ENCODE results near the gene ZNF579.
"Not testable (repeated sequence)": the region's sequence is repeated elsewhere in the genome, so short reads cannot be mapped to it uniquely, and the experiment has no call there.

The ZNF579 gene

GRCh38 chr19:55578761-55579747, 1.6 kb downstream of the ZNF579 start:
- no peaks in the 10 kb centered on the region for H3K9me3 ChIP-seq (ENCODE audit: low read length)
- H3K4me3 ChIP-seq (ENCODE audit: low read depth in 1 of 2, low read length in 2 of 2) = peak overlapping the region in 1 of 2 donors; percentile 81
- H3K9ac ChIP-seq (ENCODE audit: low read length) = peak overlapping the region; percentile 61
- peaks cover 18% of the 10 kb centered on the region for H3K4me1 ChIP-seq (ENCODE audit: insufficient read depth, low read length)
- no peaks in the 10 kb centered on the region for H3K27me3 ChIP-seq (ENCODE audit: control insufficient read depth in 1 of 2, insufficient read depth in 2 of 2, low read length in 2 of 2)
- H3K36me3 ChIP-seq (ENCODE audit: insufficient read depth, low read length) = no peaks in the 10 kb centered on the region
- no peak overlapping the region for H3K27ac ChIP-seq (ENCODE audit: low read depth, low read length)

GRCh38 chr19:55578031-55578760, 2.5 kb downstream of the ZNF579 start:
- H3K9ac ChIP-seq (ENCODE audit: low read length) = no peak overlapping the region
- H3K27me3 ChIP-seq (ENCODE audit: control insufficient read depth in 1 of 2, insufficient read depth in 2 of 2, low read length in 2 of 2) = no peaks in the 10 kb centered on the region
- no peaks in the 10 kb centered on the region for H3K36me3 ChIP-seq (ENCODE audit: insufficient read depth, low read length)
- no peaks in the 10 kb centered on the region for H3K9me3 ChIP-seq (ENCODE audit: low read length)
- H3K4me3 ChIP-seq (ENCODE audit: low read depth in 1 of 2, low read length in 2 of 2) = no peak overlapping the region
- H3K4me1 ChIP-seq (ENCODE audit: insufficient read depth, low read length) = peaks cover 18% of the 10 kb centered on the region
- H3K27ac ChIP-seq (ENCODE audit: low read depth, low read length) = no peak overlapping the region

GRCh38 chr19:55576746-55577145, 3.9 kb downstream of the ZNF579 start:
- peaks cover 15% of the 10 kb centered on the region for H3K4me1 ChIP-seq (ENCODE audit: insufficient read depth, low read length)
- H3K27me3 ChIP-seq (ENCODE audit: control insufficient read depth in 1 of 2, insufficient read depth in 2 of 2, low read length in 2 of 2) = no peaks in the 10 kb centered on the region
- H3K36me3 ChIP-seq (ENCODE audit: insufficient read depth, low read length) = no peaks in the 10 kb centered on the region
- no peak overlapping the region for H3K9ac ChIP-seq (ENCODE audit: low read length)
- H3K4me3 ChIP-seq (ENCODE audit: low read depth in 1 of 2, low read length in 2 of 2) = no peak overlapping the region
- no peaks in the 10 kb centered on the region for H3K9me3 ChIP-seq (ENCODE audit: low read length)
- H3K27ac ChIP-seq (ENCODE audit: low read depth, low read length) = no peak overlapping the region

GRCh38 chr19:55573929-55574328, 6.7 kb downstream of the ZNF579 start:
- H3K36me3 ChIP-seq (ENCODE audit: insufficient read depth, low read length); H3K4me3 ChIP-seq (ENCODE audit: low read depth in 1 of 2, low read length in 2 of 2); H3K27ac ChIP-seq (ENCODE audit: low read depth, low read length); H3K4me1 ChIP-seq (ENCODE audit: insufficient read depth, low read length); H3K9ac ChIP-seq (ENCODE audit: low read length); H3K9me3 ChIP-seq (ENCODE audit: low read length); H3K27me3 ChIP-seq (ENCODE audit: control insufficient read depth in 1 of 2, insufficient read depth in 2 of 2, low read length in 2 of 2): not testable (repeated sequence)

- not testable (repeated sequence) for H3K27ac ChIP-seq (ENCODE audit: low read depth, low read length); H3K9me3 ChIP-seq (ENCODE audit: low read length); H3K36me3 ChIP-seq (ENCODE audit: insufficient read depth, low read length); H3K4me3 ChIP-seq (ENCODE audit: low read depth in 1 of 2, low read length in 2 of 2); H3K4me1 ChIP-seq (ENCODE audit: insufficient read depth, low read length); H3K9ac ChIP-seq (ENCODE audit: low read length); H3K27me3 ChIP-seq (ENCODE audit: control insufficient read depth in 1 of 2, insufficient read depth in 2 of 2, low read length in 2 of 2)
Observed at GRCh38 chr19:55569477-55569876, 11.2 kb downstream of the ZNF579 start.

GRCh38 chr19:55567708-55568328, 12.8 kb downstream of the ZNF579 start:
- H3K27ac ChIP-seq (ENCODE audit: low read depth, low read length) = no peak overlapping the region
- H3K27me3 ChIP-seq (ENCODE audit: control insufficient read depth in 1 of 2, insufficient read depth in 2 of 2, low read length in 2 of 2) = peaks cover 0 to 6% of the 10 kb centered on the region in 2 donors
- H3K9ac ChIP-seq (ENCODE audit: low read length) = no peak overlapping the region
- no peaks in the 10 kb centered on the region for H3K9me3 ChIP-seq (ENCODE audit: low read length)
- no peaks in the 10 kb centered on the region for H3K36me3 ChIP-seq (ENCODE audit: insufficient read depth, low read length)
- no peaks in the 10 kb centered on the region for H3K4me1 ChIP-seq (ENCODE audit: insufficient read depth, low read length)
- H3K4me3 ChIP-seq (ENCODE audit: low read depth in 1 of 2, low read length in 2 of 2) = no peak overlapping the region

GRCh38 chr19:55566823-55567222, 13.8 kb downstream of the ZNF579 start:
- Histone ChIP-seq H3K27me3 (ENCODE audit: control insufficient read depth in 1 of 2, insufficient read depth in 2 of 2, low read length in 2 of 2) (peaks cover 0 to 6% of the 10 kb centered on the region in 2 donors), H3K9me3 (ENCODE audit: low read length) (no peaks in the 10 kb centered on the region), H3K4me3 (ENCODE audit: low read depth in 1 of 2, low read length in 2 of 2) (no peak overlapping the region), H3K9ac (ENCODE audit: low read length) (no peak overlapping the region), H3K27ac (ENCODE audit: low read depth, low read length) (no peak overlapping the region), H3K4me1 (ENCODE audit: insufficient read depth, low read length) (no peaks in the 10 kb centered on the region), H3K36me3 (ENCODE audit: insufficient read depth, low read length) (no peaks in the 10 kb centered on the region)

- H3K27ac ChIP-seq (ENCODE audit: low read depth, low read length) = no peak overlapping the region
- H3K4me1 ChIP-seq (ENCODE audit: insufficient read depth, low read length) = no peaks in the 10 kb centered on the region
- no peaks in the 10 kb centered on the region for H3K9me3 ChIP-seq (ENCODE audit: low read length)
- peaks cover 0 to 6% of the 10 kb centered on the region in 2 donors for H3K27me3 ChIP-seq (ENCODE audit: control insufficient read depth in 1 of 2, insufficient read depth in 2 of 2, low read length in 2 of 2)
- H3K9ac ChIP-seq (ENCODE audit: low read length) = no peak overlapping the region
- no peaks in the 10 kb centered on the region for H3K36me3 ChIP-seq (ENCODE audit: insufficient read depth, low read length)
- H3K4me3 ChIP-seq (ENCODE audit: low read depth in 1 of 2, low read length in 2 of 2) = no peak overlapping the region
Observed at GRCh38 chr19:55563261-55563690, 17.4 kb downstream of the ZNF579 start.

- Histone ChIP-seq H3K9ac (ENCODE audit: low read length) (no peak overlapping the region), H3K9me3 (ENCODE audit: low read length) (no peaks in the 10 kb centered on the region), H3K27me3 (ENCODE audit: control insufficient read depth in 1 of 2, insufficient read depth in 2 of 2, low read length in 2 of 2) (peaks cover 0 to 6% of the 10 kb centered on the region in 2 donors), H3K4me3 (ENCODE audit: low read depth in 1 of 2, low read length in 2 of 2) (no peak overlapping the region), H3K36me3 (ENCODE audit: insufficient read depth, low read length) (no peaks in the 10 kb centered on the region), H3K27ac (ENCODE audit: low read depth, low read length) (no peak overlapping the region), H3K4me1 (ENCODE audit: insufficient read depth, low read length) (no peaks in the 10 kb centered on the region)
Observed at GRCh38 chr19:55559684-55560083, 21.0 kb downstream of the ZNF579 start.

GRCh38 chr19:55554741-55555152, 25.9 kb downstream of the ZNF579 start:
- Histone ChIP-seq H3K36me3 (ENCODE audit: insufficient read depth, low read length) (no peaks in the 10 kb centered on the region), H3K4me1 (ENCODE audit: insufficient read depth, low read length) (no peaks in the 10 kb centered on the region), H3K4me3 (ENCODE audit: low read depth in 1 of 2, low read length in 2 of 2) (no peak overlapping the region), H3K27me3 (ENCODE audit: control insufficient read depth in 1 of 2, insufficient read depth in 2 of 2, low read length in 2 of 2) (peaks cover 0 to 15% of the 10 kb centered on the region in 2 donors), H3K9ac (ENCODE audit: low read length) (no peak overlapping the region), H3K27ac (ENCODE audit: low read depth, low read length) (no peak overlapping the region), H3K9me3 (ENCODE audit: low read length) (no peaks in the 10 kb centered on the region)

GRCh38 chr19:55554302-55554701, 26.3 kb downstream of the ZNF579 start:
- H3K27ac ChIP-seq (ENCODE audit: low read depth, low read length) = no peak overlapping the region
- H3K9ac ChIP-seq (ENCODE audit: low read length) = no peak overlapping the region
- H3K4me1 ChIP-seq (ENCODE audit: insufficient read depth, low read length) = no peaks in the 10 kb centered on the region
- H3K27me3 ChIP-seq (ENCODE audit: control insufficient read depth in 1 of 2, insufficient read depth in 2 of 2, low read length in 2 of 2) = peaks cover 0 to 17% of the 10 kb centered on the region in 2 donors
- no peaks in the 10 kb centered on the region for H3K9me3 ChIP-seq (ENCODE audit: low read length)
- no peak overlapping the region for H3K4me3 ChIP-seq (ENCODE audit: low read depth in 1 of 2, low read length in 2 of 2)
- H3K36me3 ChIP-seq (ENCODE audit: insufficient read depth, low read length) = no peaks in the 10 kb centered on the region
